ENCODE results near the gene ATOX1. TPM values are rescaled to one million over a fixed set of nuclear protein-coding genes. Genes with fewer than 3 reads are reported as not detected.

ATOX1 gene
- total and polyA plus RNA-seq, 2 of the 4 experiments (the other 2 are of a cell fraction): 56.3 to 360 TPM

DNA sequence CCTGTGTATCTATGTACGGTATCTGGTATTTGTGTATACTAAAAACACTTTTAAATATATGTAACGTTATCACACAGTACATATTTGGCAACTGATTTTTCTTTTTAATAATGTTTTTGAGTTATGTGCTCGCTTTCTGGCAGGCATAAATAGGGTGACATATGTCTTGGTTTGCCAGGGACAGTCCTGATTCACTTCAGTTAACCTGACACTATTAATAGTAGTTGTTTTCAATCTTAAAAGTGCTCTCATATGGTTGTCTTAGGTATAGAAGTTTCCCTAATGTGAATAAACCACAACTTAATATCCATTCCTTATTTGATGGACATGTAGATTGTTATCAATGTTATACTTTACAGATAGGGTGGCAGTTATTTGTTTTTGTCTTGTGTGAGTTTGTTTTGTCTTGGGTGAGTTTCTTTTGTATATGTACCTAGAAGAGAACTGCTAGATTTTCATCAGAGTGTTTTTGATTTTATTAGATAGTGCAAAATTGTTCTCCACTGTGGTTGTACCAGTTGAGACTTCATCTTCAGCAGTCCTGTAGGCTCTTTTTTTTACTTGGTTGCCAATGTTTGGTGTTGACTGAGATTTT is 21.2 kb upstream of the ATOX1 start:
- Histone ChIP-seq H3K4me3 (ENCODE audit: insufficient read depth, low read depth, low read length) (no peak overlapping the region), H3K9me1 (ENCODE audit: insufficient read depth, low read length) (peaks cover 2% of the 10 kb centered on the region; the same call in 1 of the 2 replicates), H3K4ac (ENCODE audit: low read depth, low read length) (no peak overlapping the region), H2BK15ac (ENCODE audit: low read depth, low read length) (no peak overlapping the region), H2BK120ac (ENCODE audit: low read depth, low read length) (no peak overlapping the region), H3K79me1 (ENCODE audit: low read depth in 1 of 2, low read length in 2 of 2) (0 out of 4 replicates have a peak, but pooled peaks cover 0 to 4% of the 10 kb centered on the region in 2 experiments), H2BK20ac (ENCODE audit: low read depth, low read length) (no peak overlapping the region), H3K14ac (replicated peaks; ENCODE audit: low read depth, low read length) (no peak overlapping the region), H3K18ac (ENCODE audit: low read depth, low read length) (no peak overlapping the region), H4K20me1 (ENCODE audit: insufficient read depth, low read length) (peaks cover 95% of the 10 kb centered on the region), H3K4me1 (ENCODE audit: control insufficient read depth, insufficient read depth, low read length) (peaks cover 4% of the 10 kb centered on the region; the same call in 1 of the 2 replicates), H4K8ac (ENCODE audit: low read depth in 2 of 2, low read length in 2 of 2) (no peak overlapping the region), H2AFZ (replicated peaks; ENCODE audit: low read length, poor library complexity) (no peak overlapping the region), H3K36me3 (ENCODE audit: control insufficient read depth, insufficient read depth, low read length) (no peaks in the 10 kb centered on the region; the same call in 1 of the 2 replicates), H3K27me3 (ENCODE audit: control insufficient read depth, insufficient read depth, low read length) (no peaks in the 10 kb centered on the region), H3K56ac (ENCODE audit: extremely low read depth, insufficient read depth, low read length) (no peak overlapping the region), H2AK5ac (ENCODE audit: low read depth, low read length) (no peak overlapping the region), H4K5ac (ENCODE audit: low read depth, low read length) (no peak overlapping the region), H3K27ac (ENCODE audit: insufficient read depth, low read length) (no peak overlapping the region), H4K91ac (ENCODE audit: insufficient read depth, low read depth, low read length) (no peak overlapping the region), H3K23ac (ENCODE audit: low read depth, low read length) (no peak overlapping the region), H3K9me3 (ENCODE audit: control insufficient read depth, insufficient read depth, low read length) (no peaks in the 10 kb centered on the region), H3K9ac (ENCODE audit: low read depth, low read length) (no peak overlapping the region), H3K4me2 (ENCODE audit: low read depth, low read length) (no peak overlapping the region), H2BK5ac (ENCODE audit: low read depth, low read length, poor library complexity, severe bottlenecking) (no peak overlapping the region), H2AK9ac (replicated peaks; ENCODE audit: low read depth, low read length, poor library complexity) (no peak overlapping the region)
- intact Hi-C loops (cut with micrococcal nuclease) (no loop called here), dilution Hi-C loops (cut with HindIII; ENCODE audit: low sequenced_read_pairs, unreplicated experiment) (no loop called here), in situ Hi-C loops (cut with MboI; ENCODE audit: low sequenced_read_pairs) (no loop called here)
- ChIA-PET POLR2A (ENCODE audit: unreplicated experiment) (no interaction called here), CTCF (no interaction called here)
- TF ChIP-seq CHD1 (IDR thresholded peaks at IDR 0.05; ENCODE audit: low read depth, low read length) (no peak), SMC3 (IDR thresholded peaks at IDR 0.05; ENCODE audit: low read depth, low read length) (no peak), RAD21 (IDR thresholded peaks at IDR 0.05; ENCODE audit: low read length) (no peak)
- TF ChIP-seq, protein P1, sequence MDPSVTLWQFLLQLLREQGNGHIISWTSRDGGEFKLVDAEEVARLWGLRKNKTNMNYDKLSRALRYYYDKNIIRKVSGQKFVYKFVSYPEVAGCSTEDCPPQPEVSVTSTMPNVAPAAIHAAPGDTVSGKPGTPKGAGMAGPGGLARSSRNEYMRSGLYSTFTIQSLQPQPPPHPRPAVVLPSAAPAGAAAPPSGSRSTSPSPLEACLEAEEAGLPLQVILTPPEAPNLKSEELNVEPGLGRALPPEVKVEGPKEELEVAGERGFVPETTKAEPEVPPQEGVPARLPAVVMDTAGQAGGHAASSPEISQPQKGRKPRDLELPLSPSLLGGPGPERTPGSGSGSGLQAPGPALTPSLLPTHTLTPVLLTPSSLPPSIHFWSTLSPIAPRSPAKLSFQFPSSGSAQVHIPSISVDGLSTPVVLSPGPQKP (IDR thresholded peaks at IDR 0.05; ENCODE audit: borderline replicate concordance, low read depth, low read length): no peak
- no TSS peak for BruUV-seq (replicated peaks)
- DNase-seq (no peak), ATAC-seq (ENCODE audit: low read depth) (no peak)
- no CpG with 5 or more reads among the region's 3 CpGs for WGBS, 2 experiments (ENCODE audit: extremely low coverage in 2 of 2, insufficient read length in 1 of 2)

All from IMR-90 (cell line).